NCI-H82 treated with DMSO at 0.1 percent for 48 hours (cell line): Measurements from ENCODE around the gene PHF21B.

Experiments
- DNase-seq: peaks from one replicate; lab custom pipeline; 2025; ENCODE audit not compliant: unreplicated experiment; lab: John Stamatoyannopoulos, UW

The PHF21B gene

DNA sequence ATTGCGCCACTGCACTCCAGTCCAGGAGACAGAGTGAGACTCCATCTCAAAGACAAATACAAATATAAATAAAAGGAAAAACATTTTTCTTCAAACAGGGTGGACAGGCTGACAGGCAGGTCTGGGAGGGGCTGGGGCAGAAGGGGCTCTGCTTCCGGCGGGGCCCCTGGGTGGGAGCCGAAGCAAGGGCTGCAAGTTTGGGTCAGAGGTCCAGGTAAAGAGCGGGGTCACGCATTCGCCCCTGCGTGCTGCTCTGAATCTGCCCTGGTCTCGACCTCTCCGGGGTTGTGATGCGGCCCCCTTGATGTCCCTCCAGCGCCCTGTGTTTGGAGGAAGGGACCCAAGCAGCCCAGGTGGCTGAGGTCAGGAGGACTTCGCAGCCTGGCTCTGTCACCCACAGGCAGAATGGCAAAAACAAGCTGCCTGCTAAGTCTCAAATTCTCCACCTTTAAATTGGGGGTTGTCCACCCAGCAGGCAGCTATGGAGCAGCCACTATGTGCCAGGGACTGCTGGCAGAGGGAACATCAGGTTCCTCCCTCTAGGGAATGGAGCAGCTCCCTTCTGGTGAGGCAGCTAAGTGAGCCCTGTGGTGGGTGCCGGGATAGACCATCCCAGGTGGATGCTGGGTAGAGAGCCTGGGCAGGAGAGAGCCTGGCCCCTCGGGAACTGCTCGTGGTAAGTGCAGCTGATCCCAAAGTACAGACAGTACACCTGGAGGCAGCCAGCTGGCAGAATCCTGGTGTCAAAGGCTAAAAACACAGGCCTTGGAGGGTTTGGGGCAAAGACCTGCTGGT, 10.3 kb upstream of the PHF21B start:
- DNase-seq = no peak

GRCh38 chr22:45014654-45015053, 4.8 kb upstream of the PHF21B start:
- DNase-seq = no peak

GRCh38 chr22:45013138-45013537, 3.3 kb upstream of the PHF21B start:
- DNase-seq = no peak

DNA sequence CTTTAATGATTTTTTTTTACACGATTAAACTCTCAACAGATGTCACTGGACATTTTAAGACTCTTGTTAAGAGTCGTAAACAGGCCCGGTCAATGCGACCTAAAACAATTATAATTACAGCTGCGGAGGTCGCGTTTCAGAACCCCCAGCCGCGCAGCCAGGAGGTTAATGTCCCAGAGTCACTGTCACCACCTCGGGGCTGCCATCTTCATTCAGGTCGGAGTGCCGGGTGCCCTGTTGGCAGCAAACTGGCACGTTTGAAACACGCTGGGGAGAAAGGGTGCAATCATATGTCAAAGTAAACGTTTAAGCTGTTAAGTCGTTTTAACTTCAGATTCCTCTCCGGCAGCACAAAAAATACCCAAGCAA, 711 bp upstream of the PHF21B start:
- DNase-seq = no peak

- DNase-seq = no peak
Measured at GRCh38 chr22:45008751-45009605, 827 bp downstream of the PHF21B start.

DNA sequence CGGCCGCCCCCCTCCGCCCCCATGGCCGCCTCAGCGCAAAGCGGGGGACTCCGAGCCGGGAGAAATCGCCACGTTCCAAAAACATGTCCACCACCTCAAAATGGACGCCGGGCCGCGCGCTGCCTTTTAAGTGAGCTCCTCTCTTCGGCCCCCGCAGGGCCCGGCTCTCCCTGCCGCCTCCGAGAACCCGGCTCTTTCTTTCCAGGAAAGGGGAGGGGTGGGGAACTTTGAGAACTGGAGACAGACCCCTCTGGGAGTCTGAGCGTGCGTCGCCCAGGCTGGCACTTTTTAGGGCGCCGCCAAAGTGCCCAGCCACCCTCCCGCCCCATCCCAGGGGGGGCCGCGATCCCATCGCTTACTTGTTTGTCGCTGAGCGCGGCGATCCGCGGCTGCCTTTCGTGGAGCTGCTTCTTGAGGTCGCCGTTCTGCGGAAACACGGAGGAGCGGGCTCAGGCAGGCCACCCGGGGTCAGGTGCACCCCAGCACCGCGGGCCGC, 1.6 kb downstream of the PHF21B start:
- no peak for DNase-seq

GRCh38 chr22:45007391-45008185, 2.2 kb downstream of the PHF21B start:
- DNase-seq = peak; percentile 38

GRCh38 chr22:45006964-45007390, 2.8 kb downstream of the PHF21B start:
- DNase-seq = no peak

- DNase-seq = no peak
Measured at GRCh38 chr22:45006111-45006963, 3.5 kb downstream of the PHF21B start.

DNA sequence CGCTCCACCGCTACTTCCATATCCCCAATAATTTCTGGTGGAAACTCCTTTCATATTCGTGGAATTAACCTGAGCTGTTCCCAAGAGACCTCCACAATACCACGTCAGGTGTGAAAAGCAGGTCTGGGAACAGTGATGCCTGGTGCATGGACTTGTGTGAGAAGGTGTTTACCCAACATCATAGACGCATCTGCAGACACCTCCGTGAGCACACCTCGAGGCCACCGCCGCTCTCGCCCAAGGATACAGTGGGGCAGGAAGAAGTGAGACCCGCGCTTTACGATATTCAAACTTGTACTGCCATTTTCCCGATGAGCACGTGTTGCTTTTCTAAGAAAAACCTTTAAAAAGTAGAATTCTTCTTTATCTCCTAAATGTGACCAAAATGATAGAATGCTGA, 8.2 kb downstream of the PHF21B start:
- no peak for DNase-seq

GRCh38 chr22:45000330-45000729, 9.5 kb downstream of the PHF21B start:
- DNase-seq = no peak

- no peak for DNase-seq
Measured at GRCh38 chr22:44999687-45000086, 10.1 kb downstream of the PHF21B start.

- no peak for DNase-seq
Measured at GRCh38 chr22:44999231-44999630, 10.6 kb downstream of the PHF21B start.

- DNase-seq = no peak
Measured at GRCh38 chr22:44998296-44998695, 11.5 kb downstream of the PHF21B start.

DNA sequence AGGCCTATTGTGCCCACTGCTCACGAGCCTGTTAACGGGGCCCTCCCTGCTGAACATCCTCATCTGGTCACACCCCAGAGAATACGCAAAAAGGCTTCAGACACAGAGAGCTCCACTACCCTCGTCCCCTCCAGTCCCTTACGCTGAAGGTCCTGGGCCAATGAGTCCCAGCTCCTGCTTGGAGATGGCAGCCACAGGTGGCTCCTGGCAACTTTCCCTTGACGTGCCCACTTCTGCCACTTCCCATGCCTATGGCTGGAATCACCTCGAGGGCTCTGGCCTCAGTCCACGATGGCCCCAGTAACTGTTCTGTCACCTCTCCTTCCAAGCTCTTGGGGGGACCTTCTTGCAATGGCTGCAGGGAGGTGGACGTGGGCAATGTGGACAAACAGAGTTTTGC, 12.7 kb downstream of the PHF21B start:
- no peak for DNase-seq

DNA sequence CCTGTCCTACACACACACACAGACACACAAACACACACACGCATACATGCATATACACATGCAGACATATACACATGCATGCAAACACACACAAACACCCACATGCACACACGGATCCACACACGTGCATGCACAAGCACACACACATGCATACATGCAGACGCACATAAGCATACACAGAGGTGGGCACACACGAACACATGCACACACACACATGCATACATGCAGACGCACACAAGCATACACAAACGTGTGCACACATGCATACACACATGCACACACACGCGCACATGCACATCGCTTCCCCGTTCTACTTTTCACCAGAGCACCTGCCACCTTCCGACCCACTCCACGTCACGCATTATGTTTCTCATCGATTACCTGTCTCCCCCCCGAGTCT, 13.2 kb downstream of the PHF21B start:
- DNase-seq = no peak

GRCh38 chr22:44996120-44996519, 13.7 kb downstream of the PHF21B start:
- no peak for DNase-seq

GRCh38 chr22:44995715-44996114, 14.1 kb downstream of the PHF21B start:
- no peak for DNase-seq

DNA sequence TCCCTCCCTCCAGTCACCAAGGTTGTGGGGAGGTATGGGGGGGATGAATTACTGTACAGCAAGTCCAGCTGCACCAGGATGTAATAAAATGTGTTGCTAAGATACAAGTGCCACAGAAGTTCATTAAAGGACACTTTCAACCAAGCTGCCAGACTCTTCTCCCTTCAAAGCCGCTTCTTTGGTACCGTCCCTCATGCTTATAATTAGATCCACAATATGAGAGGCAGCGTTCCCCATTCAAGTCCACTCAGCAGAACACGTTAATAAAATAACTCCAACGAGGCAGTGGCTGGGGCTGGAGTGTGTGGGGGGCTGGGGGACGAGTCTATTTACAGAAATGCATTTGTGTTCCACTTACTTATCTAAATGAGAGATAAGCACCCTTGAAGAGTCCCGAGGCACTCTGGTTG, 14.7 kb downstream of the PHF21B start:
- DNase-seq = no peak

- DNase-seq = no peak
Measured at GRCh38 chr22:44994399-44995104, 15.3 kb downstream of the PHF21B start.
